Cerebellar nuclear complex (tissue), 1 donor: ENCODE measurements around the gene LAPTM5.

ENCODE experiments used
- DNase-seq, 2 experiments: peaks; one replicate each; lab custom pipeline; 2025; lab: John Stamatoyannopoulos, UW

The LAPTM5 gene

DNA sequence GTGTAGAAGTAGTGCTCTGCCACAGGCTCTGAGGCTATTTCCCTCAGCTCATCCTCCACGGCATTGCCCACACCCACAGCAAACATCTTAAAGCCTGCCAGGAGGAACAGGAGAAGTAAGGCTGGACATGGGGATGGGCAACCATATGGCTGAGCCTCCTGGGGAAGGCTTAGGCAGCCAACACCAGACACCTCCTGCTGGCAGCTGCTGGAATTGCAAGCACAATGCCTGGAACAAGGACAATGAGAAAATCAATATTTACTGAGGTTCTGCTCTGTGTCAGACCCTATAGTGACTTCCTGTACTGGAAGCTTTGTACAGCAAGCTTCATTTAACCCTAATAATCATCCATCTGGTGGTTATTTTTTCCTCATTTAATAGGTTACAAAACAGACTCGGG lies 42.4 kb downstream of the LAPTM5 start:
- DNase-seq = no peak

DNA sequence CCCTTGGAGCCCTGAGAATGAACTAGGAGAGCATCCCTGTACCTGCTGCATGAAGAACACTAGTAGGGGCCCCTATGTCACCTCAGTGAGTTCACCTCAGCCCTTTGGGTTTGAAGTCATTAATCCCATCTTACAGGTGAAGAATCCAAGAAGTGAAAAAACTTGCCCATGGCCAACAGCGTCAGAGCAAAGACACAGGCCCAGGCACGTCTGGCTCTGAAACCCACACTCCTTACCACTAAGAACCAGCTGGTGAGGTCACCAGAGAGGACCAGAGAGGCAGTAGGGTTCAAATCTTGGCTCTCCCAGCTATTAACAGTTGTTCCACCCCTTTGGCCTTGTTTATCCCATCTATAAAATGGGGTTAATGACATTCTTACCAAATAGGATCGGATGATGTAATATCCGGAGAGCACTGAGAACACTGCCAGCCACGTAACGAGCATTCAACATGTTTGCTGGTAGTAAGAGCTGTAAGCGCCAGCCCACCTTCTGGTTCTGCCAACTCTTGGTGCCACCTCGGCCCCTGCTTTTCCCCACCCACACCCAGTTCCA lies 43.0 kb downstream of the LAPTM5 start:
- no peak for DNase-seq

DNA sequence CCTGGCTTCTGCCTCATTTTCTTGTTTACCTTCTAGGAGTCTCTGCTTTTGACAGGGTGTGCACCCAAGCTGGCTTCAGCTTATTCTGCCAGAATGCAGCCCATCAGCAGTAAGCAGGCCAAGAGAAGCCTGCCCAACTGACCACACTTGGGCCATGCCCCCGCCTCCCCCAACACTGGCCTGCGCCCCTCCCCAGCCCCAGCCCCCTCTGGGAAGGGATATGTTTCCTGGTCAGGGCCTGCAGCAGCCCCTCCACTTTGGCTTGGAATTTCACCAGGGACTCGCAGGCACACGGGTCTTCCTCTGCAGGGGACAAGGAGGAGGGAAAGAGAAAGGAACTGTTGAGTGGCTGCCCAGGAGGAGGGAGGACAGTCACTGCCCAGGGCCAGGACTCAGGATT lies 43.5 kb downstream of the LAPTM5 start:
- no peak for DNase-seq

DNA sequence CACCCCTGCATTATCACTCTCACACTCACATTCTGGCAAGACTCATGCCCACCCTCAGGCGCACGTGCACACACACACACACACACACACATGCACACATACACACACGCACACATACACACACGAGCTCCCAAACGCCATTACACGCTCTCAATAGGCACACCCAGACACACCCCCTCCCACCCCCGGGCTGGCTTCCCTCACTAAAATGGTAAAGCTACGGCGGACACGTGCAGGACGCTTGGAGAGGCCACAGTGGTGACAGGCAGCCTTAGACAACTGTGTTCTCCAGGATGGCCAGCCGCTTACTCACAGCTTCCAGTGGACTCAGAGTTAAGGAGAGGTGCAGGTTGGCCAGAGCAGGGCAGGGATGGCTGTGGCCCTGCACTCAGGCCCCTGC lies 44.3 kb downstream of the LAPTM5 start:
- no peak for DNase-seq

DNA sequence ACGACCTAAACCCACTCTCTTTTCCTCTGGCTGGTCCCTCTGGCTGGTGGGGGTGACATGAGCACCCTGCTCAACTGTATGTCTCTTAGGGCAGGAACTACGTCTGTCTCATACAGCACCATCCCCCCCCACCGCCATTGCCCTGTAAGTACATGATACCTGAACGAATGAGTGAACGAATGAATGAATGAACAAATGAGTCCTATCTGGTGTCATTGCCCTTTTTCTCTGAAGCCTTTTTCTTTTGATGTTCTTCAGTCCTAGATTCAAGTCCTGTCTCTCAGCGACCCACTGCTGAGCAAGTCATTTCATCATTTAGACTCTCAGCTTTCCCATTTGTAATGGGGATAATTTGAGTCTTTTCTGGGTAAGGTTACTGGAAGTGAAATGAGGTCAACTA lies 45.0 kb downstream of the LAPTM5 start:
- DNase-seq = no peak

DNA sequence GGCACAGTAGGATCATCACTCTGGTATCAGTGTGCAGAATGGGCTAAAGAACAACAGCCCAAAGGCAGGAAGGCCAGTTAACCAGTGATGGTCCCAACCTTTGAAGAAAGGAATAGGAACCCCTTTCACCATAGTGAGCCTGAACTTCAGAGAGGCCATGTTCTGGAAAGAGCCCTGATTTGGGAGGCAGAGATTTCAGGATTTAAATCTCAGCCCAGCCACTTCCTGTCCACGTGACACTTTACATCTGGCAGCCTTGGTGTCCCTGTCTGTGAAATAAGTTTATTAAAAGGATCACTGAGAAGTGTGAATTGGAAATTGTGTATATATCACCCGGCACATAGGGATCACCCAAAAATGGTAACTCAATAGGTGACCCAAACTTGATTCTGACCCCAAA lies 47.2 kb downstream of the LAPTM5 start:
- no peak for DNase-seq

DNA sequence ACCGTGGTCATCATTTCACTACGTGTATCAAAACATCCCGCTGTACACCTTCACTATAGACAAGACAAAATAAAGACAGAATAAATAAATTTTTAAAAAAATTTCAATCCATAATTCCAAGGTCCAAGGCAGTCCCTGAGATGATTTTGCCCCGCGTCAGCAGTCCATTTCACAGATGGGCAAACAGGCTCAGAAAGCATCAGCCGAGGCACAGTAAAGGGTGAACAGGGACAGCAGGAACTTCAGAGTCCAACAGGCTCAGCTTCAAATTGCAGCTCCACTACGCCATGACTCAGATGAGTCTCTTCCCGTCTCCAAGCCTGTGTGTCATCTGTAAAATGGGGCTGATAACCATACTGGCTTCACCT lies 49.2 kb downstream of the LAPTM5 start:
- no peak for DNase-seq

DNA sequence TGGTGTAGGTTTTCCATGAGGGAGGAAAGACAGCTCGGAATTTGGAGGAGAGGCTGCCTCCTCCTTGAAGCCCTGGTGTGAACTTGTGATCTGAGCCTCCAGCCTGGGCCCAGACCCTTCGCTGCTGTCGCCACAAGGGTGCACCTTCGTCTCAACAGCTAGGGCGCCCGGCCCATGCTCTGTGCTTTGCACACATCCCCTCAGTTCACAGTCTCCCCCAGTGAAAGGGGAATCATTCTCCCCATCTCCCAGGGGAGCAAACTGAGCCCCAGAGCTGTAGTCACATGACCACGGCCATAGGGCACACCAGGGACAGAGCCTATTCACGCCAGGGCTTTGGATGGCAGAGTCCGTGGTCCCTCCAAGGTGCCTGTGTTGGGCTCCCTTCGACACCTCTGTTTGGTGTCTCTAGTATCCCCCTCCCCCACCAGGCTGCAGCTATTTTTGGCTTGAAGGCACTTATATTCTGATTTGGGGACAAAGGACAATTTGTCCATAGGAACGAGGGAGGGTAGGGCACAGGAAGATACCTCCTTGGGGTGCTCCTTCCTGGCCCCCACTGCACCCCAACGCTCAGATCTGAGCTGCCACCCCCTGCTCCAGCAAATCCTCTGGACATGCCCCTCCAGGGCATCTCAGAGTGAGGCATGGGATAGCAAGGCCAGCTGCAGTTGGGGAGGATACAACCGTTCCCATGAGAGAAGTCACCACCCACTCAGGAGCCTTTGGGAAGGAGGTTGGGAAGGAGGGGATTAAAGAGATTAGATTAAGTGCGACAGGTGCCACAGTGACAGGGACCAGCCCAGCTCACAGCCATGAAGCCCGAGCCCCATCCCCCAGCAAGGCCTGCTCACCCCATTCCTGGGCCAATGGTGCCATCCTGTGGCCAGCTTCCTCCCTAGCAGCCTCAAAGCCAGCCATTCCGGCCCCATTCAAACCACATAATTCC lies 49.9 kb downstream of the LAPTM5 start:
- peak in 1 of 2 experiments; percentile 17 for DNase-seq

DNA sequence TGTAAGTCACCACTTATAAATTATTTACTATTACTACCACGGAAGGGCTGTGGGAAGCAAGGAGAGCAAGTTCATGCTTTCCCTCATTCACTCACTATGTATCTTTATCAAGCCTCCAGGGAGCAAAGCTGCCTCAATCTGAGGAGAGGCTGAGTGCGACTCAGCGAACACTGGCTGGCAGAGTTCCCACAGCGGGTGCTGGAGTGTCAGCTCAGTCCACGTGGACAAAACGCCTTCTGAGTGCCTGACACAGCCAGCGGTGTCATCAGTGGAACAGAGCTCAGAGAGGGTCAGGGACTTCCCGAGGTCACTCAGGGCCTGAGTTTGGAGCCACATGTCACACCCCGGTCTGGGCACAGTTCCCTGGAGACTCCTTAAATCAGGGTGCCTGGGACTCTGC lies 51.0 kb downstream of the LAPTM5 start:
- no peak for DNase-seq

DNA sequence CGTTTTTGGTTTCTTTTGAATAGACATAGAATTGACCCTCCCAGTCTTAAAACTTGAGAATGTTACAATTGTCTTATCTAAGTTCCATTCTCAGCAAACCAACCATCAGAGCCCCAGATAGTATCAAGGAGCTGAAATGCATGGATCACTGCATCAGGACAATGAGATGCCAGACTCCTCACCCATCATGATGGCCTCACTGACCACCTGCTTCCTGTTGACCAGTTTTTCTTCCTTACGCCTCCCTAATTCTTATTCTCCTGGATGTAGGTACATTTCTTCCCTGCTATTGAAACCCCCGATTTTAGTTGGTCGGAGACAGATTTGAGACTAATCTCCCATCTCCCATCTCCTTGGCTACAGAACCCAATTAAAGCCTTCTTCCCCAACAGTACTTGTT lies 51.9 kb downstream of the LAPTM5 start:
- no peak for DNase-seq

DNA sequence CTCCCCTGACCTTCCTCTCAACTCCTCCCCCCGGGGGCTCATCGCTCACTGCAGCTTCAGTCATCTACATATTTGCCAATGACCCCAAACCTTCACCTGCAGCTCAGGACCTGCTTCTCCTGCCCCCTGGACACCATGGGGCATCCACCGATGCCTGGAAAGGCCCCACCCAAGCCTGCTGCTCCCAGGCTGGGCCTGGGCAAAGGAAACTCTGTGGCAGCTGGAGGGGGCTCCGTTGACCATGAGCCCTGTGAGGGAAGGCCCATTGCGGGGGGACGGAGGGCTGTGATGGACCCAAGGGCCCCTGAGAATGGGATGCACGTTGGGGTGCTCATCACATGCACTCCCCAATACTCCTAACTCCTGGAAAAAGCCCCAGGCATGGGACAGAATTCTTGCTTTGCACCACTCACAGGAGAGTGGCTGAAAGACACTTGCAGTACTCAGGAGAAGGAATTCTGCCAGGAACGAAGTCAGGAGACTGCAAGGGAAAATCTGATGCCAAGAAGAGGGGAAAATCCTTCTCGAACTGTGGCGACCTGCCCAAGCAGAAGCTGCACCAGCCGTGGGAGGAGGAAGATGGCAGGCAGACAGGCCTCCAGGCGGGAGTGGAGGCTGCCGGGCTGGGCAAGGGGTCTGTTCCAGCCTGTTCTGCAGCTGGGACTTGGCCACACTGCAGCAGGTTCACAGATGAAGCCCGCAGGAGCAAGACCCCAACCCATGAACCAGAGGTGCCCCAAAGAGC lies 52.6 kb downstream of the LAPTM5 start:
- no peak for DNase-seq

DNA sequence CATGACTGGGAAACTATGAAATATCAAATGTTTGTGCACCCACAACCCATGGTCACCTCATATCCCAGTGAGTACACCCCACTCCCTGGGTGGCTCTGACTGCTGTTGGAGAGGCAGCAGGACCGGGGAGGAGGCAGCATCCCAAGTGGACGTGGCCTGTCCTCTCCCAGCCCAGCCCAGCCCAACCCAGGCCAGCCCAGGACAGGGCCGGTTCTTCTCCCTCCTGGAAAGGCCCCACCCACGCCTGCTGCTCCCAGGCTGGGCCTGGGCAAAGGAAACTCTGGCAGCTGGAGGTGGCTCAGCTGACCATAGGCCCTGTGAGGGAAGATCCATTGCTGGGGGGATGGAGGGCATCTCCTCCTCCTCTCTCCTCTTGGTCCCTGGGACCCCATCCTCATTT lies 53.3 kb downstream of the LAPTM5 start:
- no peak for DNase-seq

DNA sequence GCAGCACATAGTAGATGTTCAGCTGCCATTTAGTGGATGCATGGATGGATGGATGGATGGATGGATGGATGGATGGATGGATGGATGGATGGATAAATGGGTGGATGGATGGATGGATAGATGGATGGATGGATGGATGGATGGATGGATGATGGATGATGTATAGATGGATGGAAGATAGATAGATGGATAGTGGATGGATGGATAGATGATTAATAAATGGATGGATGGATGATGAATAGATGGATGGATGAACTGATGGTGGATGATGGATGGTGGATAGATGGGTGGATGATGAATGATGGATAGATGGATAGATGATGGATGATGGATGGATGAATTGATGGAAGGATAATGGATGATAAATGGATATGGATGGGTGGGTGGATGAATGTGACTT lies 54.8 kb downstream of the LAPTM5 start:
- DNase-seq = no peak

DNA sequence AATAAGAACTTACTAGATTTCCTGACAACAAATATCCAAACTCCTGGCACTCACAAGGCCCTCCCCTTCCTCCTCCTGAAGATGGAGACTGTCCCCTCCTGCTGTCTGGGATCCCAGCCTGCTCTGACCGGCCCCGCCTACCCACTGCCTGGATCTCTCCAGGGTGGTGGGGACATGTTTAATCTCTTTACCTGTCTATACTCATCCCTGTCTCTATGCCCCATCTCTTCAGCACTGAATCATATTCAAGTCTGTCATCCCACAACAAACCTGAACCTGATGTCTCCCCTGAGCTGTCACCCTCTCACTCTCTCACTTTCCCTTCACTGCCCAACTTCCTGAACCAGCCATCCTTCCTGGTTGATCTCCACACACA lies 56.3 kb downstream of the LAPTM5 start:
- DNase-seq = no peak

DNA sequence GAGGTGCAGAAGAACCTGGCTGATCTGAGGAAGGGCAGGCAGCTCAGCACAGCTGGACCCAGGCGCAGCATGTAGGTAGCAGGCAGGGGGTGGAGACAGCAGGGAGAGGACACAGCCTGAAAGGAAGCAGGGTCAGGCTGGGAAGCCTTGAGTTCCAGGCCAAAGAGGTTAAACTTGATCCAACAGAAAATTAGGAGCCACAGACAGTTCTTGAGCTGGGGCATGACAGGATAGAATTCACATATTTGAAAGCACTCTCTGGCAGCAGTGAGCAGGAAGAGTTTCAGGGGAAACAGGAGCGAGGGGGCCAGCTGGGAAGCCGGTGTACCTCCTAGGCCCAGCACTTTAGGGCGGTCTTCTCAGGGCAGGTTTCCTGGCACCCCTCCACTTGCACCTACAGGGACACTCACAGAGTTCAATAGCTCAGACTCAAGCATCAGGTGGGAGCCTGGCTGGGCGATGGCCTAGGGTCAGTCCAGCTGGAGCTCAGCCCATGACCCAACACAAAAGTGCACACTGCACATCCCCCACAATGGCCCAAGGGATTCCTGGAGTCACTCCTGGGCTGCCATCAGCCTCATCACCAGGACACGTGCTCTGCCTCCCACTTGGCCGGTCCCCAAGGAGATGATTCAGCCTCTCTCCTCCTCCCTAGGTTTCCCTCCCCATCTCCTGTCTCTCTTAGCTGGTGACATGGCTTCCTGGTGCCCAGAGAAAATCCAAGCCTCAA lies 56.9 kb downstream of the LAPTM5 start:
- no peak for DNase-seq

DNA sequence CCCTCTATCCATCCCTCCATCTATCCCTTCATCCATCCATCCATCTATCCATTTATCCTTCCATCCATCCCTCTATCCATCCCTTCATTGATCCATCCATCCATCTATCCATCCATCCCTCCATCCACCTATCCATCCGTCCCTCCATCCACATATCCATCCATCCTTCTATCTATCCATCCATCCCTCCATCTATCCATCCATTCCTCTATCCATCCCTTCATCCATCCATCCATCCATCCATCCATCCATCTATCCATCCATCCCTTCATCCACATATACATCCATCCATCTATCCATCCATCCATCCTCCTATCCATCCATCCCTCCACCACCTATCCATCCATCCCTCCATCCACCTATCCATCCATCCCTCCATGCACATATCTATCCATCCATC lies 57.8 kb downstream of the LAPTM5 start:
- DNase-seq = no peak

DNA sequence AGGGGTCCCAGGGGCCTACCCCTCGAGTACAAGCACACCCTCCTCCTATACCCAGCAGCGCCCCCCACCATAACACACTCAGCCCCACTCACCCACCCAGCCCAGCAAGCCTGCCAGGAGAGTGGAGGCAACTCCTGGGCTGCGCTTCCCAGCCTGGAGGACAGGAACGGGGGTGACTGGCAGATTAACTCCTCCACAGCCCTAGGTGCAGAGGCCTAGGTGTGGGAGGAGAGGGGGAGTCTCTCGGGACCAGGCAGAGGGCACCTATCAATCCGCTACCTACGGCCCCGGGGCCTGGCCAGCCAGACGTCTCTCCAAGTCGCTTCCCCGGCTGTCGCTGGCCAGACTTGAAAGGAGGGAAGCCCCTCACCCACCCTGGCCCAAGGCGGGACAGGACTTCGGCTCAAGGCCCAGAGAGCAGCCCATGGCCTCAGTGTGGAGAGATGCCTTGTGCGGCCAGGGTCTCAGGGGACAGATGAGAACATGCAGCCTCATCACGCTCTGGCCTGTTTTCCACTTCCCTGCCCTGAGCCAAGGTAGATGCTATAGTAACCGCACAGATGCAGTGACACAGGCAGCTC lies 59.1 kb downstream of the LAPTM5 start:
- no peak for DNase-seq

DNA sequence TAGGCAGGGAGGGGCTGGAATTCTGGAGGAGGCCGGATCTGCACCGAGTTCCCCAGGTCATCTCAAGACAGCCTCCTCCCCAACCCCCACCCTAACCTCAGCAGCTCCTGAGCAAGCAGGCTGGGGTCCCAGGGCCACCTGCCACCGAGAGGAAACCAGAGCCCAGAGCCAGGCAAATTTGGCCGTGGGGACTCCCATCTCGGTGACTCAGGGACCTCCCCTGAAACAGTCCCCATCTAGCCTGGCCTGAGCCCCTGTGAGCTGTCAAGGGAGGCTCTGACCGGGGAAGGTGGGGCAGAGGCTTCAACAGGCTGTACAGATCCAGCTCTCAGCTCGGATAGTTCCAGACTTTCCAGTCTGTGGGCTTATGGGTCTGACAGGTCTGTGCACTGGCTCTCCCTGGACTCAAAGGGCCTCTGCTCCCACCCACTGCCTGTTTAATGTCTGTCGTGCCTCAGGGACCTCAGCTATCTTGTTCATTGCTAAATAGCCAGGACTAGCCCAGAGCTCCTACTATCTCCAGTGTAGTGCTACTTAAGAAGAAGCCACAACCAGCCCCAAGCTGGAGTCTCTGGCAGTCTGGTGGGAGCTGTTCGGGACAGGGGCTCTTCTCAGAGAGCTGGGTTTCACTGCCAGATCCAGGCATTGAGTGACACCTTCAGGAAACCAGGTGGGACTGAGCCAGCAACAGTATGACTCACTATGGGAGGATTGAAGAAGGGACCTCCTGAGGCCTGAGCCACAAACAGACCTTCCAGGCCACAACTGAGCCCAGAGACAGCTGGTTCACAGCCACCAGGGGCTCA lies 59.8 kb downstream of the LAPTM5 start:
- DNase-seq = no peak

DNA sequence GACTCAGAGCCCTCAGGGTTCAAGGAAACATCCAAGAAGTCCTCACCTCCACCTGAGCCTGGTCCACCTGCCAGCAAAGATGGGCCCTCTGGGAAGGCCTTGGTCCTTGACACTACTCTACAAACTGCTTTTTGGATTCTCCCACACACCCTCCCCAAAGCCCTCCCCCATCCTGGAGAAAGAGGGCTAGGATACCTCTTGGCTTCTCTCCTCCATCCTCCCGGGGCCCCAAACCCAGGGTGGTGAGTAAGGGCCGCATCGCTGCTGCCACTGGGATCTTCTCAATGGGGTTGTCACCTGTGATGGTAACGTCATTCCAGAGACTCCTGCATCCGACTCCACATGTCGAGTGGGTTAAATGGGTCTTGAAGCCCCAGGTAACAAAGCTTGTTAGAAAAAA lies 60.7 kb downstream of the LAPTM5 start:
- no peak for DNase-seq

DNA sequence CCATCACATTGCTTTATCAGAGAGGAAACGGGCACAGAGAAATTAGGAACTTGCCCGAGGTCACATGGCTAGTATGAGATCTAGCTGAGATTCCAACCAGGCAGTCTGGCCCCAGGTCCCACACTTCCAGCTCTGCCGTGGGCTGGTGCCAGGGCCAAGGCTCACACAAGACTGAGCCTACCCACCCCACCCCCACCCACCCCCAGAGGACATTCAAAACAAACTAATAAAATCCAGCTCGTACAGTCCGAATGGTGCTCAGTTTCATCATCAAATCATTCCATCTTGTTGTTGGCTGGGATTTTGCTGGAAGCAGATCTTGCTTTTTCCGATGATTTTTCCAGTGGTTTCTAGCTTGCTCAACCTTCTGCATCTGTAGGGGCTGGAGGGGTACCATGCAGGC lies 62.1 kb downstream of the LAPTM5 start:
- no peak for DNase-seq
